GM18873 (cell line): ENCODE measurements around the gene SLC26A3.

ENCODE experiments used
- ATAC-seq: cut with Tn5 transposase; IDR thresholded peaks from one replicate; pipeline ENCODE4 v1.9.1; 2021; ENCODE audit warnings: mild to moderate bottlenecking, moderate library complexity, moderate number of reproducible peaks; ENCODE audit not compliant: unreplicated experiment, low FRiP score

SLC26A3 gene

GRCh38 chr7:107816011-107816566 lies 13.1 kb upstream of the SLC26A3 start:
- ATAC-seq = no peak

GRCh38 chr7:107815254-107815882 lies 12.3 kb upstream of the SLC26A3 start:
- no peak for ATAC-seq

DNA sequence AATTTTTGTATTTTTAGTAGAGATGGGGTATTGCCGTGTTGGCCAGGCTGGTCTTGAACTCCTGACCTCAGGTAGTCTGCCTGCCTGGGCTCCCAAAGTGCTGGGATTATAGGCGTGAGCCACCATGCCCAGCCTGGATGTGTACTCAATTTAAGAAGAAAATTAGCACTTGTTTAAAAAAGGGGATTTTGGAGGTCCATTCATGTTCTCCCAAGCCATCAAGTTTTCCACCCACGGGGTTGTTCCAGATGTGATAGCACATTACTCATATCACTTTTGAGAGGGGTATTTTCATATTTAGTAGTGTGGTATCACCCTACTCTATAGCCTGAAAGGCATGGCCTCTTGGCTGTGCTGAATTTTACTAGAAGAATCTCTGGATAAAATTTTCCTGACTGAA lies 10.5 kb upstream of the SLC26A3 start:
- no peak for ATAC-seq

GRCh38 chr7:107811934-107812333 lies 8.9 kb upstream of the SLC26A3 start:
- no peak for ATAC-seq

DNA sequence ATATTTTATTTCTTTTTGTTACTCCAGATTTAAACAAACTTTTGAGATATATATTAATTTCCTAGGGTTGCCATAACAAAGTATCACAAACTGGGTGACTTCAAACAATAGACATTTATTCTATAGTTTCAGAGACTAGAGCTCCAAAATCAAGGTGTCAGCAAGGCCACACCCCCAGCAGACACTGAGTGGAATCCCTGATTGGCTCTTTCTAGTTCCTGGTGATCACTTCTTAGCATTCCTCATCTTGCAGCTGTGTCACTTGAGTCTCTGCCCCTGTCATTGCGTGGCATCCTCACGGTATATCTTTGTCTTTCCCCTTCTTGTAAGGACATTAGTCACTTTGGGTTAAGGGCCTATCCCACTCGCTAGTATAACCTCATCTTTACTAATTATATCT lies 7.6 kb upstream of the SLC26A3 start:
- no peak for ATAC-seq

DNA sequence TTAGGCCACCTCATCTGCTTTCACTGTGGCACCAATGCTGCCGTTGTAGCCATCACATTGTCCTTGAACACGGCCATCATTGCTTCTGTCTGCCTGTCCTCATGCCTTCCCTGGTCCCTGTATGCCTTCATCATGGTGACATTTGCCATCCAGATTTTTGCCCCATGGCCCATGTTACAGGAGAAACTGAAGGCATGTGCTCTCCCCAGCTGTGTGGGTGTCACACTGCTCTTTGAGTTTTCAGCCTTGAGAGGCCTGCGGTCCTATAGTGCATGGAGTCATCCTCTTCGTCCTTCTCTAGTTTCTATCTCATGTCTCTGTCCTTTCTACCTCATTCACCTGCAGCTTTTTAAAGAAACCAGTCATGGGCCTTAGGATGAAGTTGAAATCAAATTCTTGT lies 6.2 kb upstream of the SLC26A3 start:
- no peak for ATAC-seq

GRCh38 chr7:107799647-107800264 lies 3.3 kb downstream of the SLC26A3 start:
- ATAC-seq = no peak

DNA sequence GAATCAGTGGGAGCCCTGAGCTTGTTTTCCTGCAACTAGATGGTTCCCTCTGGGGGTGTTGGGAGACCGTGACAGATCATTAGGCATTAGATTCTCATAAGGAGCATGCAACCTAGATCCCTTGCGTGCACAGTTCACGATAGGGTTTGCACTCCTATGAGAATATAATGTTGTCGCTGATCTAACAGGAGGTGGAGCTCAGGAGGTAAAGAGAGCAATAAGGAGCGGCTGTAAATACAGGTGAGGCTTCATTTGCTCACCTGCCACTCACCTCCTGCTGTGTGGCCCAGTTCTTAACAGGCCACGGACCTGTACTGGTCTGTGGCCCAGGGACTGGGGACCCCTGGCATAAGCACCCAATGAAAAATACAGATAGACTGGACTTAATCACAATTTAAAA lies 10.7 kb downstream of the SLC26A3 start:
- ATAC-seq = no peak

DNA sequence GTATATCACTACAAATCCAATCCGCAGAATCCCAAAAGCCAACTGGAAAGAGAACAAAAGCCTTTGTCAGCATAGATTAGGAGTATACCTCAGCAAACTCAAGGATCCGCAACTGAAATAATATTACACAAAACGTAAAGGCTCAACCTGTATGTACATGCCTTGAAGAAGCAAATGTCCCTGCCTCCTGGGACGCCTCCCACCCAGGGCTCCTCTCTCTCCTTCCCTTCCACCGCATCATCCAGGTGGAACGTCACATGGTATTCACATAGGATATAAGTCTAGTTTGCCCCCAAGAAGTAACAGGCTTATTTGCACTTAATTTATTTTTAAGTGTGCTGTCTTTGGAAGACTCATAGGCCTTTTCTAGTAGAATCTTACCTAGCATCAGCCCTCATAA lies 13.4 kb downstream of the SLC26A3 start:
- ATAC-seq = no peak

- no peak for ATAC-seq
Measured at GRCh38 chr7:107788662-107789061, 14.4 kb downstream of the SLC26A3 start.

DNA sequence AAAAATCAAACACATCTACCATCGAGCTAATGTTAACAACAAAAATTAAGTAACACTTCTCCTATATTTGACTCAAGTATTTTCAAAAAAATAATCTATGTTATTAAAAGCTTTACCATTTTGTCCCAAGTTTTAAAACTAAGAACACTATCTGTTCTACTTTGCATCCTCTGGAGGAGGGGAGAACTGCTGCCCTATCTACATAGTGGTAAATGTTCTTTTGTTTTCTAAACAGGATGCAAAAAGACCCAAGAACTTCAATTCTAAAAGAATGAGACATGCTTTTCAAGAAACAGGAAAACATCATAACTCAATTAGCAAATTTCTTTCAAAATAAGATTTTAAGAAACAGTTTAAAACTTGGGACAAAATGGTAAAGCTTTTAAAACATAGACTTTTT lies 14.8 kb downstream of the SLC26A3 start:
- no peak for ATAC-seq

DNA sequence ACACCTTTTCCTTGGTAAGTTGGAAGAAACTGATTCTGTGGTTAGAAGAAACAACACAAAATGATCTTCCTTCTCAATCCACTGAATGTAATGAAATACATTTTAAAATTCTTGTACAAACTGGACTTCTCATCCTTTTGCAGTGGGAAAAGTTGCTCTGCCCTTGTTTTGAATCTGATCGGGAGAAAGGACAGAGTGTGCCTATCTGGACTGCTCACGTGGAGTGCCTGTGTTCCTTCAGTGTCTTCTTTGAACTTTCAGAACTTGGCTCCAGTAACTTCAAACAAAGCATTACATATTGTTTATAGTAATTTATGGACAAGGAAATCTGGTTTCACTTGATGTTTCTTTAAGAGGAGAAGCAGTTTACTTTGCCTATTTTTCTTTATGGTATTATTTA lies 17.1 kb downstream of the SLC26A3 start:
- ATAC-seq = no peak

- no peak for ATAC-seq
Measured at GRCh38 chr7:107785170-107785569, 17.9 kb downstream of the SLC26A3 start.

GRCh38 chr7:107783648-107784047 lies 19.4 kb downstream of the SLC26A3 start:
- ATAC-seq = no peak

- ATAC-seq = no peak
Measured at GRCh38 chr7:107782374-107782773, 20.6 kb downstream of the SLC26A3 start.

DNA sequence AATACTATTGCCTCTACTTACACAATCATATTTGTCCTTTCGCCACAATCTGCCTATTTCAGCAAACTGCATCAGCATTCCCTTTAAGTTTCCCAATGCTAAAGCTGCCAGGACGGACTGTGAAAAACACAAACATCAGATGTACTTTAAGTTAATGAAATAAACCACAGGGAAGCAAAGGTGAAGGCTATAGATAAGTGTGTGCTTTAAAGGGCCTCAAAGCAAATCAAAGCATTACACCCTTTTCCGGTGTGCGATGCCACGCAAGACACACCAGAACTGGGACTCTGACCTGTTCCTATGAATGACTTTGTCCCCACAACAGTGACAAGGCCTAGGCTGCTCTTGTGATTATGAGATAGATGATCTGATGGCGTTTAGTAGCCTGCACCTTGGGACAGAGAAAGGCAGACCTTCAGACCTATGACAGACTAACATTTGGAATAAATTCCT lies 23.4 kb downstream of the SLC26A3 start:
- no peak for ATAC-seq

DNA sequence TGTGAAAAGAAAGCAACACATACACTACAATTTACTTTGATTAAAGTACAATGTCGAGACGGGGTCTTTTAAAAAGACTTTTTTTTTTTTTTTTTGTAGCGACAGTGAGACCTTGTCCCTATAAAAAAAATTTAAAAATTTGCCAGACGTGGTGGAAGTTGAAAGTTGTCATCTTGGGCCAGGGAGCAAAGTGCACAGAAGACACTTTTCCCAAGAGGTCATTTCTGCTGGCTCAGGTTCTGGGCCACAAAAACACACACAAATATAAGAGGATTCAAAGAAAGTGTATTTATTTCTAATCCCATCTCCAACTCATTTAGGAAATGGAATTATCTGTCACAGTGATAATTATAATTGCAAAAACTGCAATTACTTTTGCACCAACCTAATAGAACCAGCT lies 24.7 kb downstream of the SLC26A3 start:
- ATAC-seq = no peak

DNA sequence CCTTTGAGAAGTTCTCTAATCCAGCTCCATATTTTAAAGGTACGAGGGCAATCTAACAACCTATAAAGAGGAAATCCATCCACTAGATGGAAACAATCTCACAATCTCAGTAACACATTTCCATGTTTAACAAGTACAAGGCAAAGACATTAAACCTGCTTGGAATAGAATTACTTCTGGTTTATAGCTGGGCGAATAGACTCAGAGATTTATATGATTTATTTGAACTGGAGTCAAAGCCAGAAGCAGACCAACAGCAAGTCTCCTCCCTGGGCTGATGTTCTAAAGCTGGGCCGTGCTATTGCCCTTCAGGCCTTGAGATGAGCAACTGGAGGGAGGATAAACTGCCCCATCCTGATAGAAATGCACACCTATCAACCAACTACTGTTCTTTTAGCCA lies 25.3 kb downstream of the SLC26A3 start:
- ATAC-seq = no peak

GRCh38 chr7:107773027-107773426 lies 30.0 kb downstream of the SLC26A3 start:
- no peak for ATAC-seq

DNA sequence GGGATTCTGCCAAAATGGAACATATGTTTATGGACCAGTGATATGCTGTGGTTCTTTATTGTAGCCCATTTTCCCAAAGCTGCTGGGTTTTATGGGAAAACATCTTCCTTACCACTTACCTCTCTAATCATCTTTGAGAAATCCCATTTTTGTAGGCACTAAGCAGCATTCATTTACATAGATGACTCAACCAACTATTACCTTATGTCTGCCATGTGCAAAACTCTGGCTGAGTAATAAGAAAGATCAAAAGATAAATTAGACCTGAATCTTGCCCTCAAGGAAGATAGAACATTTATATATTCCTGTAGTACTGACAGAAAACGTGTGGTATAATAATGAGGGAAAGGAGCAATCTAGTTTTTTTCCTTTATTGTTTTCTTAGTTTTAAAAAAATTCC lies 34.8 kb downstream of the SLC26A3 start:
- ATAC-seq = no peak

GRCh38 chr7:107767391-107767790 lies 35.6 kb downstream of the SLC26A3 start:
- ATAC-seq = no peak

DNA sequence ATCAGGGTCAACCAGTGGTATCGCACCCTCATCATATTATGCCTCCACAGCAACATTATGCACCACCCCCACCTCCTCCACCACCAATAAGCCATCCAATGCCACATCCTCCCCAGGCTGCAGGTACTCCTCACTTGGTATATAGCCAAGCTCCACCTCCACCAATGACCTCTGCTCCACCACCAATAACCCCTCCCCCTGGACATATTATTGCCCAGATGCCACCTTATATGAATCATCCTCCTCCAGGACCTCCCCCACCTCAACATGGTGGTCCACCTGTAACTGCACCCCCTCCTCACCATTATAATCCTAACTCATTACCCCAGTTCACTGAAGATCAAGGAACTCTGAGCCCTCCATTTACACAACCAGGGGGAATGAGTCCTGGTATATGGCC lies 44.4 kb downstream of the SLC26A3 start:
- no peak for ATAC-seq
